Measurements from ENCODE around the gene C5orf63. TPM values are rescaled to one million over a fixed set of nuclear protein-coding genes. Genes with fewer than 3 reads are reported as not detected.
A peak's percentile ranks its signal among the peaks of the same experiment; 100 is the strongest.

Gene C5orf63
- total RNA-seq, 1 donor from 2014 or later = 2.3 TPM

DNA sequence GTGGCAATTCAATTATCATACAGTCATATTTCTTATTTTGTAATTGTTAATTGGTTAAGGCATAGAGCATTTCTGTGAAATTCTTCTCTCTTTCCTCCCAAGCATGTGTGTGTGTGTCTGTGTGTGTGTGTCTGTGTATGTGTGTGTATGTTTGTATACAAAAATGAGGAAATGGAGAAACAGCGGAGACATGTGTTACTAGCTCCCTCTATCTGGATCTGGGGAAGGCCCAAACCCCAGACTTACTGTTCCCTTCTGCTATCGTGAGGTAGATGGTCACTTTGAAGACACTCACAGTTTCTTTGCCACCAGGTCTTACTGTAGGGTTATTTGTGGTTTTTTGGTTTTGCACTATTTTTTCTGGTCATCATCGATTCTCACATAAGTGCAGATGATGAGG lies 11.4 kb upstream of the C5orf63 start:
- H3K9me3 Mint-ChIP-seq = peaks cover 3% of the 10 kb centered on the region
- H3K4me3 Mint-ChIP-seq = no peak overlapping the region
- H3K27ac Mint-ChIP-seq (ENCODE audit: unreplicated experiment) = no peak overlapping the region
- H3K36me3 Mint-ChIP-seq (ENCODE audit: low read depth) = no peaks in the 10 kb centered on the region
- TF ChIP-seq, protein P1, sequence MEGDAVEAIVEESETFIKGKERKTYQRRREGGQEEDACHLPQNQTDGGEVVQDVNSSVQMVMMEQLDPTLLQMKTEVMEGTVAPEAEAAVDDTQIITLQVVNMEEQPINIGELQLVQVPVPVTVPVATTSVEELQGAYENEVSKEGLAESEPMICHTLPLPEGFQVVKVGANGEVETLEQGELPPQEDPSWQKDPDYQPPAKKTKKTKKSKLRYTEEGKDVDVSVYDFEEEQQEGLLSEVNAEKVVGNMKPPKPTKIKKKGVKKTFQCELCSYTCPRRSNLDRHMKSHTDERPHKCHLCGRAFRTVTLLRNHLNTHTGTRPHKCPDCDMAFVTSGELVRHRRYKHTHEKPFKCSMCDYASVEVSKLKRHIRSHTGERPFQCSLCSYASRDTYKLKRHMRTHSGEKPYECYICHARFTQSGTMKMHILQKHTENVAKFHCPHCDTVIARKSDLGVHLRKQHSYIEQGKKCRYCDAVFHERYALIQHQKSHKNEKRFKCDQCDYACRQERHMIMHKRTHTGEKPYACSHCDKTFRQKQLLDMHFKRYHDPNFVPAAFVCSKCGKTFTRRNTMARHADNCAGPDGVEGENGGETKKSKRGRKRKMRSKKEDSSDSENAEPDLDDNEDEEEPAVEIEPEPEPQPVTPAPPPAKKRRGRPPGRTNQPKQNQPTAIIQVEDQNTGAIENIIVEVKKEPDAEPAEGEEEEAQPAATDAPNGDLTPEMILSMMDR (conservative IDR thresholded peaks at IDR 0.05) = no peak
- peaks cover 36% of the 10 kb centered on the region for H3K4me1 Mint-ChIP-seq
- DNase-seq (ENCODE audit: low read depth, low spot score) = no peak
- no peaks in the 10 kb centered on the region for H3K27me3 Mint-ChIP-seq (ENCODE audit: low read depth)

DNA sequence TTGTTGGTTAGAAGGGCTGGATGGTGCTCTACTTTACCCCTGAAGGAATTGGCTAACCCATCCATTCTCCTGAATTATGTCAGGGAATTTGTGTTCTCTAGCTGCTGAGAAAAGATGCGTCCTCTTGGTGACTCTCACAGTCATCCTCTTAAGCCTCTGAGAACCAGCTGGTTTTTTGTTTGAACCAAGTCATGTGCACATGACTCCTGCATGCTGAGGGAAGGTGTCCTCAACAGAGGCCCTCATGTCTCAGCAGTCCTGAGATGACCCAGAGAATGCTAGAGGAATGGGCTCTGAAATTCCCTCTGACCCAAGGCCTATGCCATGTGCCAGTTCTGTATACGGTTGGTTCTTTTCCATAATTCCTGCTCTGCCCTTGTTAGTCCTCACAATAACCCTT lies 10.4 kb upstream of the C5orf63 start:
- TF ChIP-seq, protein P1 (conservative IDR thresholded peaks at IDR 0.05) = no peak
- H3K27ac Mint-ChIP-seq (ENCODE audit: unreplicated experiment) = no peak overlapping the region
- DNase-seq (ENCODE audit: low read depth, low spot score) = no peak
- H3K4me1 Mint-ChIP-seq = peaks cover 36% of the 10 kb centered on the region
- H3K4me3 Mint-ChIP-seq = no peak overlapping the region
- H3K36me3 Mint-ChIP-seq (ENCODE audit: low read depth) = no peaks in the 10 kb centered on the region
- no peaks in the 10 kb centered on the region for H3K27me3 Mint-ChIP-seq (ENCODE audit: low read depth)
- H3K9me3 Mint-ChIP-seq = peaks cover 3% of the 10 kb centered on the region

DNA sequence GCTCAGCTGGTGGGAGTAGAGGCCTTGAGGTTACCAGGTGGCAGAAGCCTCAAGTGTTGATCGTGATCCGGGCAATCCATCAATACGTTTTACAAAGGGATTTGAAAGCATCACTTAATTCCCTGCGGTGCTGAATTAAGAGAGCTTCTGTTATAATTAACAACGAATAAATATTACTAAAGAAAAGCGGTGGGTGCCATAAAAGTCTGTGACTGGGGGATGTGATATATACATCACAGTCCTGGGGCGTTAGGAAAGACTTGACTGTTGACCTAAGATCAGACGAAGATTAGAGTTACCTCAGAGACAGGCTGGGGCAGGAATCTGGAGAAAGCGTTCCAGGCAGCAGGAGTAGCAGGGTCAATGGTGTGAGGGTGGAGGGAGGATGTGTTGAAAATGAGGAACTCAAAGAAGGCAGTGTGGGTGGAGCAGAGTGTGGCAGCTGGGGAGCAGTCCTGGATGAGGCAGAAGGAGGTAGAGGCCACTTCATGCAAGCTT lies 6.7 kb upstream of the C5orf63 start:
- H3K4me3 Mint-ChIP-seq = no peak overlapping the region
- H3K9me3 Mint-ChIP-seq = peaks cover 3% of the 10 kb centered on the region
- TF ChIP-seq, protein P1 (conservative IDR thresholded peaks at IDR 0.05) = no peak
- DNase-seq (ENCODE audit: low read depth, low spot score) = no peak
- H3K4me1 Mint-ChIP-seq = peaks cover 40% of the 10 kb centered on the region
- H3K27me3 Mint-ChIP-seq (ENCODE audit: low read depth) = no peaks in the 10 kb centered on the region
- no peak overlapping the region for H3K27ac Mint-ChIP-seq (ENCODE audit: unreplicated experiment)
- no peaks in the 10 kb centered on the region for H3K36me3 Mint-ChIP-seq (ENCODE audit: low read depth)

DNA sequence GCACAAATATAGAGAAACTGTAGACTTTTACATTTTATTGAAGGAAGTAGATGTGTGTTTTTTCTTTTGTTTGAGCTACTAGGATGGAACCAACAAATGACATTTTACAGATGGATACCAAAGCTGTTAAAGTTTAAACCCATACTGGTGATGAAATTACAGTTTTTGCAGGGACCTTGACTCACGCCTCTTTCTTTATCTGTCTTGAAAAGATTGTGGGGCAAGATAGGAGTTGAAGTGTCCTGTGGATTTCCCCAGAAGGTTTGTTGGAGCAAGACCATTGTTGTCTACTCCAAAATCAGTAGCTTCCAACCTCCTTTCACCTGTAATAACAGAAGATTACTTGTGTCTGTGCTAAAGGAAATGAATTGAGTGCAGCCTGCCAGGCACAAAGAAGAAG lies 4.1 kb upstream of the C5orf63 start:
- peaks cover 3% of the 10 kb centered on the region for H3K9me3 Mint-ChIP-seq

DNA sequence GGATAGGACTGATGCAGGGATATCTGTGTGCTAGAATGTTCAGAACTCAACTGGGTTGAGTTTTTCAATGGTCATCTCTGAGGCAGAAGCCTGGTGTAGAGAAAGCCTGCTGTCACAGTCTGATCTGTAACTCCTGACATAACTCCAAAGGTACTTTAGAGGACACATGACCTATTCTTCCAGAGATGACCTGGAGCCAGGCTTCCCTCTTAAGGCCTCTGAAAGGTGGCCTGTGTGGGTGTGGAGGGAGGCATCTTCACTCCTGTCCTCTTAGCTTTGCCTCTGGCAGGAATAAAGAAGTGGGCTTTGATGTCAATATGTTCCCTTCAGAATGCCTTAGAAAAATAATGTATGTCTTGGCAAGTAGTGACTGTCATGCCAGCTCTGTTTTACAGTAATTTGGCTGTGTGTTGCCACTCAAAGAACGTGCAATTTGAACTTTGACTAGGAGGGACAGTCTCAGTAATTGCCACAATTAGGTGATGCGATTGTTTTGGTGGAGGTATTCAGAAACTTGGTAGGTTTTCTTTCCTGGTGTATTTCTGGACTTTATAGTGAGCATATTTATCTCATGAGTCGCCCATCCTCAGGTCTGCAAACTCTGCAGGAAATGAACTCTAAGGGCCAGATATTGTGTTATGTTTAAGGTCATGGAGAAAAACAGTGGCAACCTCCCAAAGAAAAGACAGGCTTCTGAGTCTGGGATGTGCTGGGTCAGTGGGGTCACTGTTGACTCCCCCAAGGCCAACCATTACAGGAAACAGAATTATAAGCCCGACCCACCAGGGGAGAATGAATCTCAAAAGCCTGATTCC lies 3.2 kb upstream of the C5orf63 start:
- Mint-ChIP-seq H3K27ac (ENCODE audit: unreplicated experiment) (peak overlapping the region; percentile 7), H3K36me3 (ENCODE audit: low read depth) (no peaks in the 10 kb centered on the region), H3K4me3 (no peak overlapping the region), H3K9me3 (no peaks in the 10 kb centered on the region), H3K27me3 (ENCODE audit: low read depth) (no peaks in the 10 kb centered on the region), H3K4me1 (peaks cover 29% of the 10 kb centered on the region)
- DNase-seq (ENCODE audit: low read depth, low spot score) = no peak
- TF ChIP-seq, protein P1 (conservative IDR thresholded peaks at IDR 0.05) = no peak

More for the DNA sequence above, 4.1 kb upstream of the C5orf63 start:
- H3K4me3 Mint-ChIP-seq = no peak overlapping the region
- no peaks in the 10 kb centered on the region for H3K36me3 Mint-ChIP-seq (ENCODE audit: low read depth)
- no peak for DNase-seq (ENCODE audit: low read depth, low spot score)
- no peak overlapping the region for H3K27ac Mint-ChIP-seq (ENCODE audit: unreplicated experiment)
- TF ChIP-seq, protein P1 (conservative IDR thresholded peaks at IDR 0.05) = no peak
- no peaks in the 10 kb centered on the region for H3K27me3 Mint-ChIP-seq (ENCODE audit: low read depth)
- peaks cover 29% of the 10 kb centered on the region for H3K4me1 Mint-ChIP-seq
